Measurements from ENCODE around the gene ADCY7.

DNA sequence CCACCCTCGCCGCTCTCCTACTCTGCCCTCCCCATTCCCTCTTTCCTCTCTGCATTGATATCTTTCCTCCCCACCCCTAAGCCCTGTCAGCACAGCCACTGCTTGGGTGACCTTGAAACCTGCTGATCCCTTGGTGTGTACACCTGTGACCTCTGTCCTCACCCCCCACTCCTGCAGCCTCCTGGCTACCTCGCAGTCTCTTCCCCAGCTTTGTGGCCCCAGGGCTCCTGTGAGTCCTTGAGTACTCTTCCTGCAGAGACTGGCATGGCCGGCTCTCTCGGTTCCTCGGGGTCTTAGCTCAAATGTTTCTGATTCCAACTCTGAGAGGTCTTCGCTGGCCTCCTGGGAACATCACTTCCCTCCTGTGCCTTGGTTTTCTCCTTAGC lies 31.7 kb downstream of the ADCY7 start:
- TF ChIP-seq, protein P1, sequence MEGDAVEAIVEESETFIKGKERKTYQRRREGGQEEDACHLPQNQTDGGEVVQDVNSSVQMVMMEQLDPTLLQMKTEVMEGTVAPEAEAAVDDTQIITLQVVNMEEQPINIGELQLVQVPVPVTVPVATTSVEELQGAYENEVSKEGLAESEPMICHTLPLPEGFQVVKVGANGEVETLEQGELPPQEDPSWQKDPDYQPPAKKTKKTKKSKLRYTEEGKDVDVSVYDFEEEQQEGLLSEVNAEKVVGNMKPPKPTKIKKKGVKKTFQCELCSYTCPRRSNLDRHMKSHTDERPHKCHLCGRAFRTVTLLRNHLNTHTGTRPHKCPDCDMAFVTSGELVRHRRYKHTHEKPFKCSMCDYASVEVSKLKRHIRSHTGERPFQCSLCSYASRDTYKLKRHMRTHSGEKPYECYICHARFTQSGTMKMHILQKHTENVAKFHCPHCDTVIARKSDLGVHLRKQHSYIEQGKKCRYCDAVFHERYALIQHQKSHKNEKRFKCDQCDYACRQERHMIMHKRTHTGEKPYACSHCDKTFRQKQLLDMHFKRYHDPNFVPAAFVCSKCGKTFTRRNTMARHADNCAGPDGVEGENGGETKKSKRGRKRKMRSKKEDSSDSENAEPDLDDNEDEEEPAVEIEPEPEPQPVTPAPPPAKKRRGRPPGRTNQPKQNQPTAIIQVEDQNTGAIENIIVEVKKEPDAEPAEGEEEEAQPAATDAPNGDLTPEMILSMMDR (IDR thresholded peaks at IDR 0.05; ENCODE audit: poor library complexity), result no peak
- no peak for TF ChIP-seq EZH2 (IDR thresholded peaks at IDR 0.05; ENCODE audit: borderline replicate concordance)
- no peak for TF ChIP-seq EZH2phosphoT487 (IDR thresholded peaks at IDR 0.05; ENCODE audit: low read depth, severe bottlenecking, unreplicated experiment)
